ENCODE data around the gene AGPAT3.

The AGPAT3 gene

GRCh38 chr21:43903451-43904091 lies 38.5 kb downstream of the AGPAT3 start:
- FAIRE-seq, result no peak
- no peak for TF ChIP-seq POLR2A (IDR thresholded peaks at IDR 0.05; ENCODE audit: low read depth, low read length)
- no peak for TF ChIP-seq TAF1 (IDR thresholded peaks at IDR 0.05; ENCODE audit: borderline replicate concordance, low read depth, low read length)
- TF ChIP-seq POLR2AphosphoS5 (IDR thresholded peaks at IDR 0.05; ENCODE audit: low read depth, low read length), result no peak
- no peak for DNase-seq (ENCODE audit: insufficient read length)

- DNase-seq (ENCODE audit: insufficient read length) (no peak), FAIRE-seq (no peak)
- no peak for TF ChIP-seq TAF1 (IDR thresholded peaks at IDR 0.05; ENCODE audit: borderline replicate concordance, low read depth, low read length)
- no peak for TF ChIP-seq POLR2AphosphoS5 (IDR thresholded peaks at IDR 0.05; ENCODE audit: low read depth, low read length)
- TF ChIP-seq POLR2A (IDR thresholded peaks at IDR 0.05; ENCODE audit: low read depth, low read length), result no peak
These were observed 39.3 kb downstream of the AGPAT3 start for GRCh38 chr21:43904331-43904781.

DNA sequence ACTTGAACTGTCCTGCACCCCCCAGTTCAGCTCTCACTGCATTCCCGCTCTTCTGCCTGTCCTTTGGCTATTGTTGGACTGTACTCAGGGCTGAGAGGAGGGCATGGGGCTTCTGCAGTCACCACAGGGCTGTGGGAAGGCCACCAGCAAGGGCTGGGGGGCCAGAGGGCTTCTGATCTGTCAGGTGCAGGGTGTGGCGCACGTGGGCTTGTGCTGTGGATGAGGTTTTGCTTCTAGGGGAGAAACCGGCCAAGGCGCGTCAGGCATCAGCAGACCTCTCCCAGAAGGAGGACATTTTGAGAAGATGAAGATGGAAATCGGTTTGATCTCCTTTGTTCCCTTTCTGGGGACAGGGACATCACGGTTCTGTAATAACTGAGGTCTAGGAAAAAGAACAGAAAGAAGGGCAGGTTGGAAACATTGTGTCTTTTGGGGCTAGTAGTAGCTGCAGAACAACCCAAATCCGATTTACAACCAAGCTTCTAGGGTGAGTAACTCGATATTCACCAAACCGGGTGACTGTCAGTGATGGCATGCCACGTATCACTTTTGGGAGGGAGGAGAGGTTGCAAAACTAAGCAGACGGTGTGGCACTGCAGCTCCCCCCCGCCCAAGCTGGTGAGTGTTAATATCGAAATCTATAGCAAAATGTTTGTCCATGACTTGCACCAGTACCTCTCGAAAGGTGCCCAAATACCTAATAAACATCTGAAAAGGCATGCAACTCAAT lies 40.9 kb downstream of the AGPAT3 start:
- DNase-seq (ENCODE audit: insufficient read length) (no peak), FAIRE-seq (no peak)
- TF ChIP-seq POLR2A (IDR thresholded peaks at IDR 0.05; ENCODE audit: low read depth, low read length) (no peak), TAF1 (IDR thresholded peaks at IDR 0.05; ENCODE audit: borderline replicate concordance, low read depth, low read length) (no peak), POLR2AphosphoS5 (IDR thresholded peaks at IDR 0.05; ENCODE audit: low read depth, low read length) (no peak)

DNA sequence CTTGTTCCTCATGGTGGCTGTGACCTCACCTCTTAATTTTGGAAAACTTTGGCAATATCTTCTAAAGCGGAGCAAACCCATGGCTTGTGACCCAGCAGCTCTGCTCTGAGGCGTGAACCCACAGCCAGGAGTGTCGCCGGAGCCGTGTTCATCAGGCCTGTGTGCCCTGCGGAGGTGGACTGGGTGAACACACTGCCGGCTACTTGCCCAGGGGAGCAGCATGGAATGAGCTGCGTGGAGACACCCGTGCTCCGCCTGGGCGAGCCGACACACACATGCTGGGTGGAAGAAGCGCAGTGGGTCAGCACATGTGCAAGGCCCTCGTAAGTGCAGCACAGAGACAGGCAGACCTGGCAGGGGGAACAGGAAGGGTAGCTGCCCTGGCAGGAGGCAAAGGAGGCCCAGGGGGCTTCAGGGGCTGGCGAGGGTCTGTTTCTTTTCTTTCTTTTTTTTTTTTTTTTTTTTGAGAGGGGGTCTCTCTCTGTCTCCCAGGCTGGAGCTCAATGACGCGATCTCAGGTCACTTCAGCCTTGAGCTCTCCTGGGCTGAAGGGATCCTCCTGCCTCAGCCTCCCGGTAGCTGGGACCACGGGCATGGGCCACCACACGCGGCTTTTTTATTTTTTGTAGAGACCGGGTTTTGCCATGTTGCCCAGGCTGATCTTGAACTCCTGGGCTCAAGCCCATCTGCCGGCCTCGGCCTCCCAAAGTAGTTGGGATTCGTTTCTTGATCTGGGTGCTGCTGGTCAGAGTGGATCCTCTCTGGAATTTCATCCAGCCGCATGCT lies 41.8 kb downstream of the AGPAT3 start:
- no peak for TF ChIP-seq POLR2AphosphoS5 (IDR thresholded peaks at IDR 0.05; ENCODE audit: low read depth, low read length)
- no peak for TF ChIP-seq POLR2A (IDR thresholded peaks at IDR 0.05; ENCODE audit: low read depth, low read length)
- TF ChIP-seq TAF1 (IDR thresholded peaks at IDR 0.05; ENCODE audit: borderline replicate concordance, low read depth, low read length), result no peak
- FAIRE-seq (no peak), DNase-seq (ENCODE audit: insufficient read length) (no peak)

- TF ChIP-seq TAF1 (IDR thresholded peaks at IDR 0.05; ENCODE audit: borderline replicate concordance, low read depth, low read length), result no peak
- FAIRE-seq (no peak), DNase-seq (ENCODE audit: insufficient read length) (no peak)
These were observed 42.7 kb downstream of the AGPAT3 start for GRCh38 chr21:43907751-43908150.

- DNase-seq (ENCODE audit: insufficient read length), result no peak
- no peak for FAIRE-seq
- TF ChIP-seq POLR2A (IDR thresholded peaks at IDR 0.05; ENCODE audit: low read depth, low read length) (no peak), TAF1 (IDR thresholded peaks at IDR 0.05; ENCODE audit: borderline replicate concordance, low read depth, low read length) (no peak), POLR2AphosphoS5 (IDR thresholded peaks at IDR 0.05; ENCODE audit: low read depth, low read length) (no peak)
These were observed 43.1 kb downstream of the AGPAT3 start for GRCh38 chr21:43908167-43908566.

- TF ChIP-seq POLR2AphosphoS5 (IDR thresholded peaks at IDR 0.05; ENCODE audit: low read depth, low read length), result no peak
- no peak for TF ChIP-seq TAF1 (IDR thresholded peaks at IDR 0.05; ENCODE audit: borderline replicate concordance, low read depth, low read length)
- TF ChIP-seq POLR2A (IDR thresholded peaks at IDR 0.05; ENCODE audit: low read depth, low read length), result no peak
- FAIRE-seq, result no peak
- no peak for DNase-seq (ENCODE audit: insufficient read length)
These were observed 44.8 kb downstream of the AGPAT3 start for GRCh38 chr21:43909741-43910400.

DNA sequence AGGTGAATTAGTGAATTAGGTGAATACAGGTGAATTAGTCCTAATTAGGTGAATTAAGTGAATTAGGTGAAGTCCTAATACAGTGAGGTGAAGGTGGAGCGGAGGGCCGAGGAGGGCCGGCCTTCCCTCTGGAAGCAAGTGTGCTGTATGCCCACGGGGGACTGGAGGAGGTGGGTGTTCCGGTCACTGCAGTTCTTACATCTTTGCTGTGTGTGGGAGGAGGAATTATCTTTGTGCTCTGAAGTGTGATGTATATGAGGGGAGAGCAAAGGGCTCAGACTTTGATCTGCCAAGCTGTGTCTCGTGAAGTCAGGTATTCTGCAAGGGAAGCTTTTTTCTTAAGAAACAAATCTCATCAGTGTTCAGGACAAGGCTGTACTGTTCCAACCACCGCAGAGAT lies 45.4 kb downstream of the AGPAT3 start:
- TF ChIP-seq POLR2A (IDR thresholded peaks at IDR 0.05; ENCODE audit: low read depth, low read length) (no peak), TAF1 (IDR thresholded peaks at IDR 0.05; ENCODE audit: borderline replicate concordance, low read depth, low read length) (no peak), POLR2AphosphoS5 (IDR thresholded peaks at IDR 0.05; ENCODE audit: low read depth, low read length) (no peak)
- FAIRE-seq, result no peak
- no peak for DNase-seq (ENCODE audit: insufficient read length)

GRCh38 chr21:43911015-43911934 lies 46.3 kb downstream of the AGPAT3 start:
- no peak for DNase-seq (ENCODE audit: insufficient read length)
- no peak for FAIRE-seq
- TF ChIP-seq POLR2AphosphoS5 (IDR thresholded peaks at IDR 0.05; ENCODE audit: low read depth, low read length) (no peak), POLR2A (IDR thresholded peaks at IDR 0.05; ENCODE audit: low read depth, low read length) (no peak), TAF1 (IDR thresholded peaks at IDR 0.05; ENCODE audit: borderline replicate concordance, low read depth, low read length) (no peak)

- DNase-seq (ENCODE audit: insufficient read length) (no peak), FAIRE-seq (no peak)
- TF ChIP-seq POLR2A (IDR thresholded peaks at IDR 0.05; ENCODE audit: low read depth, low read length), result no peak
- TF ChIP-seq TAF1 (IDR thresholded peaks at IDR 0.05; ENCODE audit: borderline replicate concordance, low read depth, low read length), result no peak
- no peak for TF ChIP-seq POLR2AphosphoS5 (IDR thresholded peaks at IDR 0.05; ENCODE audit: low read depth, low read length)
These were observed 47.0 kb downstream of the AGPAT3 start for GRCh38 chr21:43911935-43912487.

Measured in GM12892 (cell line).